Hippocampal formation (tissue), 2 donors: ENCODE data around the gene GABRA5.

Experiments used
- DNase-seq, 2 donors: peaks; one replicate each; lab custom pipeline; 2025; lab: John Stamatoyannopoulos, UW

Gene GABRA5

DNA sequence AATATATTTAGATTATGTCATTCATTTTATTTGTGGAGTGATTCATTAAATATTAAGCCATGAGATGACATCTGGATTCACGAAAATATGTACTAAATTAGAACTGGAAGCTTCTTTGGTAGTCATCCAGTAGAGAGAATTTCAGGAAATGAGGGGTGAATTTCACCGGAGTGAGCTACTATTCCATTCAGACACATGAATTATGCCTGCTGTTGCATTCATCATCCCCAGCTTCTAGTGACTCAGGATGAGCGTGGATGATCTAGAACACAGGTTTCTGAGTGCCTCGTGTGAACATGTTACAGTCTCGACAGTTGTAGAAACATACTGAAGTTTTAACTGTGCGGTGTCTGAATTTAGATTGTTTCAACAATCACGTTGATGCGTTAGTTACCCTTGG lies 61.2 kb downstream of the GABRA5 start:
- DNase-seq = no peak

DNA sequence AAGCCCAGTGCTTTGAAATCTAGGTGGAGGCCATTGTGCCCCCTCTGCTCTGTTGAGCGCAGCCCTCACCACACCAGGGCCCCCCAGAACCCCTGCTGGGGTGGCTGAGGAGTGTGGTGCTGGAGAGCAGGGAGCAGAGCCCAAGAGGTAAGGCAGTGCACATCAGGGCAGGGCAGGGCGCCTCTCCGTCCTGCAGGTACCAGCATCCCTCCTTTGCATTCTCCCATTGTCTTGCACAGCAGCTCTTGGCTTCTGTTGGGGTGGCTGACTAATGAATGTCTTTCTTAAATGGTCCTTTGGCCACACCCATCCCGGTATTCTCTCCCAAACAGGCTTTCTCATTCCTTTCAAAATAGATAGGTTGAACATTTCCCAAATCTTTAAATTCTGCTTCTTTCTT lies 62.7 kb downstream of the GABRA5 start:
- DNase-seq = no peak

DNA sequence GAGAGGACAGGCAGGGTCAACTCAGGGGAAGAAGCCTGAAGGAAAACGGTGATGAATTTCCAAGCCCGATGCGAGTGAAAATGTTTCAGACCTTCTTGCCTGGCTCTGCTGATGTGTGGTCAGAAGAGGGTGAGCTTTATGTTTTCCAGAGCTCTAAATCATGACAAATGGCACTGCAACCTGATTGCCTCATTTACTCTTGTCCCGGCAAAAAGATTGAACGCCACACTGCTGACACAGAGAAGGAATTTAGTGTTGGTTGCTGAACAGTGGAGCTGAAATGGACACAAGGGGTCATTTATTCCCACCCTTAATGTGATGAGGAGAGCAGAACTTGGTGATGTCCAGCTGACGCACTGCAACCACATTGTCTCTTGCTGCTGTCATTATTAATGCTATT lies 68.0 kb downstream of the GABRA5 start:
- DNase-seq = no peak

DNA sequence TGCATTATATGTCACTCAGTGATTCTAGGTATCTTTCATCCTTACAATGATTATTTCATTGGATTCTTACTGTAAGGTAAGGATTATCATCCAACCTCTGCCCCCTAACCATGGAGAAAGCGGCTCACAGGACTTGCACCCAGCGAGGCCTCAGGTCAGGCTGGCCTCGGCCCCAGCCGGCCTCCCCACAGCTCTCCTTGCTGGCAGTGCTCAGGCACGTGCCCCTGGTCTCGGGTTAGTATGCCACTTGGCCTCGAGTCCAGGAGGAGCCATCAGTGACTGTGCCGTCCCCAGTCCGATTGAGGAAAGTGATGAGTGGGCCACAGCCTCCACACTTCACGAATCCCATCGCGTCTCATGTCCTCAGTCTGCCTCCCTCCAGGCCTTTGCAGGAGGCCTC lies 68.5 kb downstream of the GABRA5 start:
- DNase-seq = no peak

DNA sequence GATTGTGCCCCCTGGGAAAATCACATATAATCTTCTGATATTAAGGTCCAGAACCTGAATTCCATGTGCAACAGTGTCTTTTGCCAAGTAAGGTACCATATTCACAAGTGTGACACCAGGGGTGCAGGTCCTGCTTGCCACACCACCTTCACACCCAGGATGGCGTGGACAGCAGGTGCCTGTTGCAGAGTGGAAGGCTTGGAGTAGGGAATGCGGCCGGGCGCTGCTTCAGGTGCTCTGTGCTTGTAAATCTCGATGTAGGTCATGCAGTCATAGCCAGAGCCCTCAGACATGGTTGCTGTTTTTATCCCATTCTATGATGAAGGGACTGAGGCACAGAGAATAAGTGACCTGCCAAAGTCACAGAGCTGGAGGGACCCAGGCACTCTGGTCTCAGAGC lies 69.6 kb downstream of the GABRA5 start:
- DNase-seq = no peak

DNA sequence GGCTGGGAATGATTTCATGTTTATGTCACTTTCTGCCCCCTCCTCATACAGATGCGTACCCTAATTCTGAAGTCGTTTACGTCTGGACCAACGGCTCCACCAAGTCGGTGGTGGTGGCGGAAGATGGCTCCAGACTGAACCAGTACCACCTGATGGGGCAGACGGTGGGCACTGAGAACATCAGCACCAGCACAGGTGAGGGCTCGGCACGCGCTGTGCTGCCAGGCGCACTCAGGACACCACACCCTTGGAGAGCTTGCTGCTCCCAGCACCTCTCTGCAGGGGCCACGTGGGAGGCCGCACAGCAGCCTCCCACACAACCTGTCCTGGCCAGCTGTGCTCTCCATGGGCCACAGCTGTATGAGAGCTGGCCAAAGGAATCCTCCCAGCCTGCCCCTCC lies 70.3 kb downstream of the GABRA5 start:
- no peak for DNase-seq

DNA sequence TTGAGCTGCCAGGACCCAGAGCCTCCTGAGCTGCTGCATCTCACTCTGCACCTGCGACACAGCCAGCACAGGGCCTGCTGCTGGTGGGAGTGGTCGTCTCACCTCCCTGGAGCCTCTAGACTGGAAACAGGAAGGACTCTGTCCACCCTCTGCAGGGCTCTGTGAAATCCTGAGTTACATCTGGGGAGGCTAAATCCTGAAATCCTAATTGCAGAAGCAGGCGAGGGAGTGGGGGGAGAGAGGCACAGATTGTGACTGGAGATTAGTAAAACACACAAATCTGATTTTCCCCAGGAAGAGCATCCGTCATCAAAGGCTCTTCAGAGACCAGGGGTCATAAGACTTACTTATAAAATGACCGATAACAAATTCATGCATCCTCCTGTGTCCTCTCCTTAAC lies 72.5 kb downstream of the GABRA5 start:
- DNase-seq = no peak

GRCh38 chr15:26941489-26941888 lies 74.6 kb downstream of the GABRA5 start:
- no peak for DNase-seq

DNA sequence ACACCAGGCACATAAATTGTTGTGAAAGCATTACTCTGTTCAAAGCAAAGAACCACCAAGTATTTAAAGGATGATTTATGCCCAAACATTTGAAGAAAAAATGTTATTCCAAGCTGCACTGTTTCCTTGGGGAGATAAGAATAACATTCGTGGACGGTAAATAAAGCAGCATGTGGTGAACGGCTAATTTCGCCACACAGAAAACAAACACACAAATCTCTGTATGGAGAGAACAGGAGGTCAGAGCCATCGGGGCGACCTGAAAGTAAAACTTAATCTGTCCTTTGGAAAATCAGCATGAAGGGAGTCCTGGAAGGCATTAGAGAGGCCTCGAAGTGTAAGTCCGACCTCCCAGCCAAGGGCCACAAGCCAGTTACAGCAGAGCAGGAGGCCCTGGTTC lies 77.0 kb downstream of the GABRA5 start:
- no peak for DNase-seq

- DNase-seq = no peak
Measured at GRCh38 chr15:26945046-26945445, 78.2 kb downstream of the GABRA5 start.

- DNase-seq = no peak
Measured at GRCh38 chr15:26950001-26950400, 83.1 kb downstream of the GABRA5 start.

DNA sequence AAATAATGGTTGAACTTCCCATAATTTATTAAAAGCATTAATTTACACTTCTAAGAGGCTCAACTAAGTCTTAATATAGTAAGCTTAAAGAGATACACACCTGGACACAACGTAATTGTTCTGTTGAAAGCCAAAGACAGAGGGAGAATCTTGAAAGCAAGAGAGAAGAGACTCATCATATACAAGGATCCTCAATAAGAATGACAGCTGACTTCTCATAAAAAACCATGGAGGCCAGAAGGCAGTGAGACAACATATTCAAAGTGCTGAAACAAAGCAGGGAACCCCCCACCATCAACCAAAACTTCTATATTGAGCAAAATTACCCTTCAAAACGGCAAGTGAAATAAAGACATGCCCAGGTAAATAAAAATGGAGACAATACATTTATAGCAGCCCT lies 87.5 kb downstream of the GABRA5 start:
- DNase-seq = no peak

GRCh38 chr15:26967719-26968269 lies 100.9 kb downstream of the GABRA5 start:
- no peak for DNase-seq

DNA sequence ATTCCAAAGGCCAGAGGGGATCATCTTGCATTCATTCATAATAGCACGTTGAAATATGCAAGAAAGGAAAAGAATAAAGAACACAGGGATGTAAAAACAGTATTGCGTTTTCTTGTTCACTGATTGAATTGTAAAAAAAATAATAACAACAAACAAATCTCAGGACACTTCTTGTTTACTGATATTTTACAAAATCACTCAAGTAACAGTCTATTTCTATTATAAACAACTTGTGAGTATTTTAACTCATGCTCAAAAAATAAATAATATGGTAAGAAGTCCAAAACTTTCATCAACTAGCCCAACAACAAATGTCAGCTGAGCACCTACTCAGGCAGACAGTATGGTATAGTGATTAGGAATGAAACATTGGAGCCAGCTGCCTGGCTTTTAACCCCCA lies 101.9 kb downstream of the GABRA5 start:
- no peak for DNase-seq

- no peak for DNase-seq
Measured at GRCh38 chr15:26970712-26971210, 103.9 kb downstream of the GABRA5 start, which contains the start of gene GABRG3. Gene GABRG3, plus strand, starts transcription at chr15:26971181.

DNA sequence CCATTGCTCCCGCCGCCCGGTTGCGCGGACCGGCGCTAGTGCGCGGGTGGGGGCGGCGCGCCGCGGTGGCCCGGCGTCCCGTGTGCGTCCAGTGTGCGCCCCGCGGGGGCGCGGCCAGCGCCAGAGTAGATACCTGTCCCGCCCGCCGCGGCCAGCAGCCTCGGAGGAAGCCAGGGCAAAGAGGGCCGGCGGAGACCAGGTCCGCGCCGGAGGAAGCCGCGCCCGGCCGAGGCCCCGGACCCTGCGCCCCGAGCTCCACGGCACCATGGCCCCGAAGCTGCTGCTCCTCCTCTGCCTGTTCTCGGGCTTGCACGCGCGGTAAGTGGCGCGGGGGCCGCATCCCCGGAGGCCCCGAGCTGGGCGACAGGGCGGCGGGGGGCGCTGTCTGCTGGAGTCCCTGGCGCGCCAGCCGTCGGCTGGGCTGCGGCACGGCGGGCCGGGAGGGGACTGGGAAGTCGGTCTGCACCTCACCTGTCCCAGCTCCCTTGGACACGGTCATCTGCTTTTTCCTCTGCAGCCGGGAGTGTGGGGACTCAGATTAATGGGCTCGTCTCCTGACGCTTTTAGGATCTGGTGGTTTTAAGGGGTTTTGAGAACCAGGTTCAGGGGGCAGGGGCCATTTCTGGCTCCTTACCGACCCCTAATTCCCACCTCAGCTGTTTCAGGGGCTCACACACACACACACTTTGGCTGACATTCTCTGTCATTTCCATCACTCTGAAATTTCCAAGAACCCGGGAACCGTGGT lies 104.6 kb downstream of the GABRA5 start:
- no peak for DNase-seq

- DNase-seq = no peak
Measured at GRCh38 chr15:26972636-26973035, 105.8 kb downstream of the GABRA5 start.

GRCh38 chr15:26974120-26974780 lies 107.4 kb downstream of the GABRA5 start:
- DNase-seq = peak in 1 of 2 donors; percentile 69

DNA sequence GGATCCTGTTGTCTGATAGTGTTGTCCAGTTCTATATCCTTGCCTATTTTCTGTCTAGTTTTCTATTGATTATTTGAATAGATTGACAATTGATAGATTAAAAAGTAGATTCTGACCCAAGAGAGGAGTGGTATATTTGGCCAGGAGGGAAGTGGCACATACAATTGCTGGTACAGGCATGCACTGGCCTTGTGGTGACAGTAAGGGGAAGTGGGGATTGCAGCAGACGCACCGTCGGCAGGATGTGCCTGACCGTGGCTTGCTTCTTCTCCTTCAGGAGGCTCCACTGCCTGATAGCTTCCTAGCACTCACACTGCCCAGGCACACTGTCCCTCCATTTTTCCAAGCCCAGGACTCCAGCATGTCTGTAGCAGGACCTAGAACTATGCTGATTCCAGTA lies 114.6 kb downstream of the GABRA5 start:
- DNase-seq = no peak

- DNase-seq = no peak
Measured at GRCh38 chr15:26983822-26984221, 117.0 kb downstream of the GABRA5 start.

- DNase-seq = no peak
Measured at GRCh38 chr15:26985050-26985449, 118.2 kb downstream of the GABRA5 start.

DNA sequence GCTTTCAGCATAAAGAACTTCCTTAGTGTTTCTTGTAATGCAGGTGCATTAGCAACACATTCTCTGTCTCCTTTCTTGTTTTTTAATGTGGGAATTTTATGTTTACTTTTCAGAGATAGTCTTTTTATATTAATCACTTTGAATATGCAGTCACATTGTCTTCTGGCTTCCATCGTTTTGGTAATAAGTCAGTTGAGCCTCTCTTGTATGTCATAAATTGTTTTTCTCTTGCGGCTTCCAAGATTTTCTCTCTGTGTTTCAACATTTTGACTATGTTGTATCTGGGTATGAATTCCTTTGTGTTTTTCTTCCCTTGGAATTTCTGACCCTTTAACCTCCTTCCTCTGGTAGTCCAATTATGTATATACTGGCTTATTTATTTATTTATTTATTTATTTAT lies 129.4 kb downstream of the GABRA5 start:
- DNase-seq = no peak
